Frontal cortex (tissue), 4 donors: ENCODE measurements around the gene PRDM15. TPM values are rescaled to one million over a fixed set of nuclear protein-coding genes. Genes with fewer than 3 reads are reported as not detected.

Source experiments
- DNase-seq, 2 donors: peaks; one replicate each; pipeline ENCODE4 v3.0.0; 2012; ENCODE audit warnings: low spot score in 2 of 2
- FAIRE-seq: peaks from 2 replicates; lab custom pipeline; 2012; peaks lifted over from hg19 to GRCh38; lab: Jason Lieb, UNC
- total RNA-seq: library from RNA; depleted of rRNA; stranded (reverse); fragments of >200 nt; gene quantifications from one replicate; pipeline ENCODE4 v1.2.3, GENCODE V29; 2014
- donor health status: control.
- donor health status: control.
- donor health status: control.

PRDM15 gene
- total RNA-seq, 1 donor from 2014 or later: 6.9 TPM

DNA sequence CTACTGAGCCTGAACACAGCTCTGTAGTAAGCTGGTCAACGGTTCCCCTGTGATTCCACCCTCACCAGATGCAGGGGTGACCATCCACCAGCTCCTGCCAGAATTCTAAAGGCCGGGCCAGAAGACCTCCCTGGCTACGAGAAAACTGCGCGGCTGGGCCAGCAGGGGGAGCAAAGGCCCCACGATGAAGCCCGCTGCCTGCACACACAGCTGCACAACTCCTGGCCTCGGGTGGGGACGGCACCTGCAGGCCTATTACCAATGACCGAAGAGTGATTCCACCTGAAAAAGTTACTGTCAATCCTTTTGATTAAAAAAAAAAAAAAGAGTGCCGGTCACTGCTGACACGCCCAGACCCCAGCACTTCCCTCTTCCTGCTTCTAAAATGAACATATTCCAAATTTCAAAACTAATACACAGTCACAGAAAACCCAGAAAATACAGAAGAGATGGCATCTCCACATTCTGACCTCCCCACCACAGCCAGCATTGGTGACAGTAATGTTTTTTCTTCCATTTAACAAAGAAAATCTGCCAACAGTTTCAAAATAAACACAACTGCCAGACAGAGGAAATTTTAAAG lies 62.5 kb downstream of the PRDM15 start:
- FAIRE-seq (no peak), DNase-seq (peak; percentile 77 to 81)

GRCh38 chr21:41815652-41816582 lies 63.2 kb downstream of the PRDM15 start:
- DNase-seq: no peak
- FAIRE-seq: no peak

DNA sequence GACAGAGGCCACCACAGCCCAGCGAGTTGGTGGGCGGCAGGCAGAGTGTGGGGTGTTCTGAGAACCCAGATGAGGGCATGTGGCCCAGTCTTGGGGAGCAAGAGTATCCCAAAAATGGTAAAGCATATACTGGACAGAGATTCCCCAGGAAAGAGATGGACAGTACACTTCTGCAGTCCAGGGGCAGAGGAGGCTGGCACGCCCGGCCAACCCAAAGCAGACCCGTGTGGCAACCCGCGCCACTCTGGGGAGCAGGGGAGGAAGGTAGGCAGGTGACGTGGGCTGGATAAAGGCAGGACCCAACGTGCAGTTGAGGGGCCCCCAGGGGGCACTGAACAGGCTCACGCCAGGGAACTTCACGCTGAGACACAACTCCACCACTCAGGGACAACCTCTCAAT lies 65.9 kb downstream of the PRDM15 start:
- FAIRE-seq (no peak), DNase-seq (no peak)

DNA sequence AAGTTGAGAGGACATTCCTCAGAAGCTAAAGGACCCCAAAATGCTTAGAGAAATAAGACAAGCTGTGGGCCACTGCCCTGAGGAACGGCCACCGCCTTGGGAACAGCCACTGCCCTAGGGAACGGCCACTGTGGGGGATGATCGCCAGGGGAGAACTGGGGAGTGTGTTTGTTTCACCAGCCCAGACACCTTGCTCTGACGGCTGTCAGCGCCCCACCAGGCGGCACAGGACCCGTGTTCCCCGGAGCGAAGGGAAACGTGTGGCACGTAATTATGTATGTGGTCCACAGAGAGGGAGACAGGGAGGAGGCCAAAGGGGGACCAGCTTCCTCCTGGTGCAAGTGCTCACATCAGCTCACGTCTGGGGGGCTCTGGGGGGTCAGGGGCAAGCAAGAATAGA lies 66.5 kb downstream of the PRDM15 start:
- DNase-seq (no peak), FAIRE-seq (no peak)

- DNase-seq: peak in 1 of 2 donors; percentile 19
- no peak for FAIRE-seq
Observed at GRCh38 chr21:41810597-41810932, 68.6 kb downstream of the PRDM15 start.

DNA sequence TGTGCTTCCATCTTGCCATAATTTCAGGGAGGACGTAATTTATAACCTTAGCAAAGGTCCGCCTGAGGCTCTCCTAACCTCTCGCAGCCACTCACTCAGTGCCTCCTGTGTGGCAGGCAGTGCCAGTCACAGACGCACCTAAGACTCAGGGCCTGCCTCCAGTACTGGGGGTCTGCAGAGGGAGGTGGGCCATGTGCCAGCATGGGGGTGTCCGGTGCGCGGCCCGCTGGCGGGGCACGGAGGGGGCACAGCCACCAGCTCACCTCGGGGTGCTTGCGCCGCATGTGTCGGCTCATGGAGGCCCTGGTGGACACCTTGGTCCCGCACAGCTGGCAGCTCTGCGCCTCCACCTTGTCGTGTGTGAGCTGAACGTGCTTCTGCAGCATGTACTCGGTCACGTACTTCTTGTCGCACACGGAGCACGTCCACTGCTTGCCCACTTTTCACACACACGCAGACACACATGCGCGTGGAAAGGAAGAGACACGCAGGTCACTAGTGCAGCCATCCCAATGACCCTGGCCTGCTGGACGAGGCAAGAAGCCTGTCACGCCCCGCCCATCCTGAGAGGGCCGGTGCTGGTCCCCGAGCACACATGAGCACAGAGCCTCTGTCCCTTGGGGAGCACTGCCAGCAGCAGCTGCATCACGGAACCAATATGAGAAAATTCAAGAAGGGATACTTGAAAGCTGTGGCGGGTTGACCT lies 69.1 kb downstream of the PRDM15 start:
- FAIRE-seq: no peak
- DNase-seq: peak in 1 of 2 donors; percentile 19

- no peak for DNase-seq
- FAIRE-seq: no peak
Observed at GRCh38 chr21:41808846-41809245, 70.3 kb downstream of the PRDM15 start.

- FAIRE-seq: no peak
- DNase-seq: peak in 1 of 2 donors; percentile 8
Observed at GRCh38 chr21:41808094-41808493, 71.0 kb downstream of the PRDM15 start.

DNA sequence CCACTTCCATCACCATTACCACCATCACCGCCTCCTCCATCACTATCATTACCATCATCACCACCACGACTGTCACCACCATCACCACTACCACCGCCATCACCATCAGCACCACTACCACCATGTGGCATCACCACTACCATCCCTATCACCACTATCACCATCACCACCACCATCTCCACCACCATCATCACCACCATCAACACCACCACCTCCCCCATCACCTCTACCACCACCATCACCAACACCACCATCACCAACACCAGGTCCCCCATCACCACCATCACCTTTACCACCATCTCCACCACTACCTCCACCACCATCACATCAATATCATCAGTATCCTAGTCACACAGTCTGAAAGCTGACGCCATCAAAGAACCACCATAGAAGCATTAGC lies 72.4 kb downstream of the PRDM15 start:
- no peak for FAIRE-seq

GRCh38 chr21:41805643-41806042 lies 73.5 kb downstream of the PRDM15 start:
- FAIRE-seq (no peak), DNase-seq (no peak)

More for the DNA sequence above, 72.4 kb downstream of the PRDM15 start:
- DNase-seq: peak in 1 of 2 donors; percentile 5

DNA sequence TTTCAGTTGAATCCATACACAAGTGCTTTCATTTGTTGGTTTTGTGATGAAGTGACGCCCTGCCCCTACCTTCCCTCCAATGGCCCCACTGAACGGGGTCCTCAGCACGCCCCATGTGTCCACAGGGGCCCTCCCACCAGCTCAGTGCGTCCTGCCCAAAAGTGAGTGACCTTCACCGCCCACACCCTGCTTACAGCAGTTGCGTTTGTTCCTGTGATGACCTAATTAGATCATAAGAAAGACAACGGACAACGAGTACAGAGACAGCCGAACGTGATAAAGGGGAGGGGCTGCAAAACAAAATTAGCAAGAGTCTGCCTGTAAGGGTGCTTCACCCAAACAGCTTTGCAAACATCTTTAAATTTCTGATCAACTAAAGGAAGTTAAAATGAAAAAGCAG lies 74.1 kb downstream of the PRDM15 start:
- FAIRE-seq (no peak), DNase-seq (no peak)

DNA sequence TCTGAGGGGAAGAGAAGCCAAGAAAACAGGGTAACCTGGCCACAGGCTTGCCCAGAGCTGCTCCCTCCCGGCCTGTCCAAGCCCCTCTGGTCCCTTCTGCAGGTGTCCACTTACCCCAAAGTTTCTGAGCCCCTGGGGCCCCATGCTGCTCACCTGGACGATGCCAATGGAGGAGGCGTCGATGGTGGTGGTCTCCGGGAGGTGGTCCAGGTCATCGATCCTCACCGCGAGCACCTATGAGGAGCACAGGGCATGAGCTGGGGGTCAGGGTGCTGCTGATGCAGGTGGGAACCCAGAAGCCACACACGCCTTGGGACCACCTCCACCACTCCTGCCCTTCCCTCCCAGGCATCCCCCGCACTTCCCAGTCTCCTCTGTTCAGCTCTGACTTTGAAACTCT lies 74.8 kb downstream of the PRDM15 start:
- FAIRE-seq (no peak), DNase-seq (no peak)

DNA sequence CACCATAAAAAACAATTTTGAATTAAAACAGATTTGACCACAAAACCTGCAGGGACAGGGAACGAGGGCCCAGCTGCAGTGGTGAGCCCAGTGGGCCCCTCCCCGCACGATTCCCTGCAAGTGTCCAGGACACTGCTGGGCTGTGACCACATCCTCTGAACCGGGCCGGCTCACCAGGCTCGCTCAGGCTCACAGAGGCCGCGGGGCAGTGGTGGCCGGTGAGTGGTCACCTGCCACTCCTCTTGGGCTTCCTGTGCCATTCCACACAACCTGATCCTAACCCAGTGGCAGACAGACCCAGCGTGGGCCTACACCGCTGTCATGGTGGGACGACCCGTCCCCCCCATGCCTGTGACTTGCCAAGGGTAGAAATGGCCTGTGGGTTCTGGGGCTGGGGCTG lies 75.8 kb downstream of the PRDM15 start:
- DNase-seq (no peak), FAIRE-seq (no peak)

DNA sequence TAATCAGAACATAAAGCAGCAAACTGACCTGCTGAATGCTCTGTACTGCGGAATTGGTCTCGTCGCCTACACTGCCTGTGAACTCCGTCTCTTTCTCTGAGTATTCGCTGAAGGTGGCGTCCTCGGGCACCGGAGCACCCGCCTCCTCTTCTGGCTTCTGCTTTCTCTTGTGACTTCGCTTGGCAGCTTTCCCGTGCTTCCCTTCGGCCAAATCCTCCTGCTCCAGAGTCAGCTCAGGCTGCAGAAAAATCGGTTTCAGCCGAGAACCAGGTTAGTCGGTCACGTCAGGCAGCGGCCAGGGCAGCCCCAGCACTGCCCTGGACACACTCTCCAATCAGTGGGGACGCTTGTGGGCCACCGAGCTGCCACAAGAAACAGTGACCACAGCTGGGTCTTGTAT lies 76.5 kb downstream of the PRDM15 start:
- DNase-seq: peak in 1 of 2 donors; percentile 58
- no peak for FAIRE-seq

GRCh38 chr21:41802198-41802584 lies 77.0 kb downstream of the PRDM15 start:
- DNase-seq (no peak), FAIRE-seq (no peak)

GRCh38 chr21:41801321-41802197 lies 77.6 kb downstream of the PRDM15 start:
- FAIRE-seq: no peak
- no peak for DNase-seq

GRCh38 chr21:41800425-41801320 lies 78.5 kb downstream of the PRDM15 start:
- DNase-seq (no peak), FAIRE-seq (no peak)

- no peak for DNase-seq
- FAIRE-seq: no peak
Observed at GRCh38 chr21:41799763-41800162, 79.4 kb downstream of the PRDM15 start.

GRCh38 chr21:41798326-41798725 lies 80.8 kb downstream of the PRDM15 start:
- FAIRE-seq: no peak

More at GRCh38 chr21:41798326-41798725, 80.8 kb downstream of the PRDM15 start:
- DNase-seq: no peak
